PC-9 (cell line): ENCODE measurements around the gene MIEN1. TPM values are rescaled to one million over a fixed set of nuclear protein-coding genes. Genes with fewer than 3 reads are reported as not detected.

Source experiments
- Bru-seq: library from RNA; stranded (reverse); fragments of 400-500 nt; gene quantifications from one replicate; lab custom pipeline; 2021; lab: Mats Ljungman, UMichigan
- BruChase-seq, 2 experiments: library from RNA; stranded (reverse); fragments of 400-500 nt; gene quantifications; one replicate each; lab custom pipeline; 2021; lab: Mats Ljungman, UMichigan
- BruUV-seq: library from RNA; stranded (reverse); fragments of 400-500 nt; replicated peaks from 2 replicates; lab custom pipeline; 2021; lab: Mats Ljungman, UMichigan
- CTCF ChIA-PET: fragments of 300-600 bp; sonication (Branson Sonifier 250); formaldehyde crosslinking; loops from one replicate; lab custom pipeline; 2022; ENCODE audit warnings: antibody characterized with exemption; lab: Charles Lee
- POLR2A ChIA-PET: fragments of 300-600 bp; sonication (Branson Sonifier 250); formaldehyde crosslinking; loops from one replicate; lab custom pipeline; 2022; ENCODE audit warnings: antibody characterized with exemption; ENCODE audit not compliant: unreplicated experiment; lab: Charles Lee
- DNase-seq, 2 experiments: peaks; one replicate each; pipeline versions ENCODE4 v3.0.0 to v3.0.0-alpha.2; 2015 to 2022; ENCODE audit warnings: mixed read lengths in 1 of 2
- H2AFZ ChIP-seq: fragments of 200-600 bp; sonication (generic); 2 replicates; pipeline ENCODE4 v1.8.1; 2017; ENCODE audit warnings: antibody characterized with exemption
- H3F3A ChIP-seq: fragments of 200-600 bp; sonication (generic); 2 replicates; pipeline ENCODE4 v1.8.1; 2017; ENCODE audit warnings: antibody characterized with exemption, mild to moderate bottlenecking, low read depth; ENCODE audit not compliant: insufficient read depth
- H3K27ac ChIP-seq: fragments of 200-600 bp; sonication (generic); 2 replicates; pipeline ENCODE4 v1.6.1; 2016; ENCODE audit warnings: mixed run types
- H3K27me3 ChIP-seq: fragments of 200-600 bp; sonication (generic); 2 replicates; pipeline ENCODE4 v1.6.1; 2016; ENCODE audit warnings: low read depth, mixed run types; ENCODE audit not compliant: insufficient read depth
- H3K36me3 ChIP-seq: fragments of 200-600 bp; sonication (generic); 2 replicates; pipeline ENCODE4 v1.6.1; 2016; ENCODE audit warnings: low read depth, mixed run types
- H3K4me1 ChIP-seq: fragments of 200-600 bp; sonication (generic); replicated peaks from 2 replicates; pipeline ENCODE4 v1.6.1; 2016; ENCODE audit warnings: mixed run types; ENCODE audit not compliant: insufficient read depth
- H3K4me2 ChIP-seq: fragments of 200-600 bp; sonication (generic); 2 replicates; pipeline ENCODE4 v1.6.1; 2017; ENCODE audit warnings: mixed run types
- H3K4me3 ChIP-seq: fragments of 200-600 bp; sonication (generic); 2 replicates; pipeline ENCODE4 v1.6.1; 2016; ENCODE audit warnings: mixed run types
- H3K79me2 ChIP-seq: fragments of 200-600 bp; sonication (generic); 2 replicates; pipeline ENCODE4 v1.6.1; 2017; ENCODE audit warnings: low read depth, mixed run types
- H3K9me2 ChIP-seq: fragments of 200-600 bp; sonication (generic); 2 replicates; pipeline ENCODE4 v1.8.1; 2017; ENCODE audit warnings: mild to moderate bottlenecking; ENCODE audit not compliant: insufficient read depth
- H3K9me3 ChIP-seq: fragments of 200-600 bp; sonication (generic); 2 replicates; pipeline ENCODE4 v1.8.1; 2016; ENCODE audit warnings: low read depth; ENCODE audit not compliant: insufficient read depth
- H4K20me1 ChIP-seq: fragments of 200-600 bp; sonication (generic); 2 replicates; pipeline ENCODE4 v1.8.1; 2017; ENCODE audit not compliant: insufficient read depth
- CTCF ChIP-seq: fragments of 200-600 bp; sonication (generic); conservative IDR thresholded peaks from 2 replicates; pipeline ENCODE4 v1.6.1; 2017; ENCODE audit warnings: mixed run types, antibody characterized with exemption, mild to moderate bottlenecking, moderate library complexity
- EZH2 ChIP-seq: fragments of 200-600 bp; sonication (generic); IDR thresholded peaks from 2 replicates; pipeline ENCODE4 v1.8.0; 2017; ENCODE audit warnings: antibody characterized with exemption, low read depth
- intact Hi-C: fragments of 100-400 bp; cut with micrococcal nuclease; formaldehyde crosslinking; loops from one replicate; pipeline ENCODE4 v1.10.0; 2022; ENCODE audit not compliant: unreplicated experiment
- long read RNA-seq: library from polyadenylated mRNA; stranded (forward); transcript quantifications from one replicate; pipeline ENCODE4 v2.0.0, GENCODE V29; 2022
- total RNA-seq: library from RNA; stranded (reverse); gene quantifications from 2 replicates; pipeline ENCODE4 v1.2.3, GENCODE V29; 2021

The MIEN1 gene, protein sequence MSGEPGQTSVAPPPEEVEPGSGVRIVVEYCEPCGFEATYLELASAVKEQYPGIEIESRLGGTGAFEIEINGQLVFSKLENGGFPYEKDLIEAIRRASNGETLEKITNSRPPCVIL
- total RNA-seq = 49.2 and 50.8 TPM in 2 replicates
- percentile 70 among the genes with signal in this experiment for Bru-seq, nascent RNA
- BruChase-seq, experiment 1, labeled RNA remaining after a 2-hour chase = percentile 76 among the genes with signal in this experiment
- percentile 92 among the genes with signal in this experiment for BruChase-seq, experiment 2, labeled RNA remaining after a 6-hour chase
- long read RNA-seq, transcript MIEN1-202 (3 exons, 825 nt) = minor isoform, 16 of 129 reads
- long read RNA-seq, transcript MIEN1-201 (4 exons, 1,006 nt) = major isoform, 103 of 129 reads
- long read RNA-seq, partial matches to known transcripts = 2 of 129 reads
- long read RNA-seq, other reads (novel, unspliced or antisense) = 2 of 129 reads

GRCh38 chr17:39730095-39730921, at the start of gene MIEN1:
TSS of gene MIEN1 (minus strand) at chr17:39730532. CDS start at chr17:39730495, 37 bp downstream.
- Histone ChIP-seq H4K20me1 (no peaks in the 10 kb centered on the region), H3K79me2 (peaks cover 10% of the 10 kb centered on the region; the same call in 1 of the 2 replicates), H3K9me3 (no peaks in the 10 kb centered on the region), H3K4me3 (peak within 1 kb of the TSS; percentile 76), H3K4me1 (peaks cover 24% of the 10 kb centered on the region), H3K27ac (peak within 1 kb of the TSS; percentile 69), H2AFZ (peak within 1 kb of the TSS; percentile 82), H3K27me3 (no peaks in the 10 kb centered on the region), H3K36me3 (no peaks in the 10 kb centered on the region), H3K4me2 (peak within 1 kb of the TSS; percentile 100), H3F3A (peaks cover 29% of the 10 kb centered on the region; the same call in 1 of the 2 replicates), H3K9me2 (no peaks in the 10 kb centered on the region)
- TF ChIP-seq EZH2 (no peak), CTCF (peak; percentile 88)
- TSS peak; percentile 66 for BruUV-seq
- ChIA-PET POLR2A (interaction anchor here (1.2 kb wide), 1 partner anchor 31 kb away, joined by 5 read pairs; the partner anchor contains the start of gene ERBB2), CTCF (interaction anchor here (0.5 to 1.8 kb wide), 9 partner anchors 9 to 531 kb away, joined by 3 to 16 read pairs (median 5); no protein-coding TSS in a partner anchor)
- intact Hi-C loops = loop anchor here (1.0 kb wide), 3 partner anchors 10 to 250 kb away; partner anchors contain the start of gene PSMD3
- peak; percentile 71 to 95 for DNase-seq

- CTCF ChIA-PET = interaction anchor here (0.6 kb wide), 1 partner anchor 84 kb away, joined by 3 read pairs; no protein-coding TSS in a partner anchor
- no peaks in the 10 kb centered on the region for H3K9me3 ChIP-seq
- DNase-seq = no peak
- POLR2A ChIA-PET = no interaction called here
- H3K79me2 ChIP-seq = no peaks in the 10 kb centered on the region
- H3K27ac ChIP-seq = no peak overlapping the region
- H3K9me2 ChIP-seq = no peaks in the 10 kb centered on the region
- H4K20me1 ChIP-seq = no peaks in the 10 kb centered on the region
- no peak overlapping the region for H3K4me3 ChIP-seq
- BruUV-seq = no TSS peak
- TF ChIP-seq CTCF (no peak), EZH2 (no peak)
- no peak overlapping the region for H3K4me2 ChIP-seq
- no peaks in the 10 kb centered on the region for H3K36me3 ChIP-seq
- intact Hi-C loops = no loop called here
- peaks cover 38% of the 10 kb centered on the region for H3K4me1 ChIP-seq
- peaks cover 11% of the 10 kb centered on the region; the same call in 1 of the 2 replicates for H3F3A ChIP-seq
- no peak overlapping the region for H2AFZ ChIP-seq
- H3K27me3 ChIP-seq = no peaks in the 10 kb centered on the region
Measured at GRCh38 chr17:39777534-39778365, 47.4 kb upstream of the MIEN1 start.
